BJ (cell line): ENCODE results near the gene TMEM140. TPM values are rescaled to one million over a fixed set of nuclear protein-coding genes. Genes with fewer than 3 reads are reported as not detected.

ENCODE experiments used
- CTCF ChIA-PET: fragments of 350-600 bp; formaldehyde crosslinking; extraction: SDS; loops from one replicate; lab custom pipeline; 2021; ENCODE audit warnings: antibody characterized with exemption, inconsistent platforms; lab: Yijun Ruan, JAX
- POLR2A ChIA-PET: fragments of 300-600 bp; sonication (Branson Sonifier 250); formaldehyde crosslinking; extraction: SDS; loops from one replicate; lab custom pipeline; 2021; ENCODE audit warnings: antibody characterized with exemption; lab: Charles Lee
- DNase-seq: peaks from one replicate; pipeline ENCODE4 v3.0.0-alpha.2; 2011; ENCODE audit warnings: low read depth
- H3K27me3 ChIP-seq: 2 replicates; pipeline ENCODE4 v1.6.0; 2011; ENCODE audit warnings: low read length; ENCODE audit not compliant: control insufficient read depth, insufficient read depth
- H3K36me3 ChIP-seq: 2 replicates; pipeline ENCODE4 v1.5.1; 2011; ENCODE audit warnings: low read length; ENCODE audit not compliant: control insufficient read depth, insufficient read depth
- H3K4me3 ChIP-seq: 2 replicates; pipeline ENCODE4 v1.5.1; 2011; ENCODE audit warnings: low read depth, mild to moderate bottlenecking, control low read depth, low read length
- CTCF ChIP-seq: IDR thresholded peaks from 2 replicates; pipeline ENCODE4 v1.5.1; 2011; ENCODE audit warnings: low read depth, mild to moderate bottlenecking, control low read depth, inconsistent platforms, low read length, moderate library complexity; ENCODE audit not compliant: insufficient read depth
- polyA plus RNA-seq: library from polyadenylated mRNA; depleted of rRNA; stranded (reverse); fragments of >200 nt; gene quantifications from 2 replicates; pipeline ENCODE4 v1.2.3, GENCODE V29; 2011

Gene TMEM140
- polyA plus RNA-seq, 1 experiment = 5.5 TPM

- Histone ChIP-seq H3K27me3 (no peaks in the 10 kb centered on the region), H3K36me3 (peaks cover 11% of the 10 kb centered on the region), H3K4me3 (no peak overlapping the region)
- no peak for TF ChIP-seq CTCF
- ChIA-PET POLR2A (no interaction called here), CTCF (interaction anchor here (1.3 kb wide), 1 partner anchor 9 kb away, joined by 5 read pairs; no protein-coding TSS in a partner anchor)
- DNase-seq = no peak
These were observed 32.2 kb downstream of the TMEM140 start for GRCh38 chr7:135180122-135180521.

- DNase-seq = no peak
- CTCF ChIA-PET = interaction anchor here (1.3 kb wide), 1 partner anchor 10 kb away, joined by 5 read pairs; no protein-coding TSS in a partner anchor
- POLR2A ChIA-PET = no interaction called here
These were observed 33.5 kb downstream of the TMEM140 start for GRCh38 chr7:135181261-135181928.

GRCh38 chr7:135181929-135182678 is 34.2 kb downstream of the TMEM140 start:
- CTCF ChIA-PET = no interaction called here

More at GRCh38 chr7:135181261-135181928, 33.5 kb downstream of the TMEM140 start:
- no peak for TF ChIP-seq CTCF
- Histone ChIP-seq H3K36me3 (peaks cover 20% of the 10 kb centered on the region), H3K4me3 (no peak overlapping the region), H3K27me3 (no peaks in the 10 kb centered on the region)

GRCh38 chr7:135183478-135183877 is 35.6 kb downstream of the TMEM140 start:
- POLR2A ChIA-PET = no interaction called here
- TF ChIP-seq CTCF = no peak
- peaks cover 29% of the 10 kb centered on the region for H3K36me3 ChIP-seq
- H3K4me3 ChIP-seq = no peak overlapping the region
- H3K27me3 ChIP-seq = no peaks in the 10 kb centered on the region
- DNase-seq = no peak
- CTCF ChIA-PET = no interaction called here

More at GRCh38 chr7:135181929-135182678, 34.2 kb downstream of the TMEM140 start:
- Histone ChIP-seq H3K36me3 (peaks cover 21% of the 10 kb centered on the region), H3K27me3 (no peaks in the 10 kb centered on the region), H3K4me3 (no peak overlapping the region)
- POLR2A ChIA-PET = interaction anchor here (0.7 kb wide), 1 partner anchor 646 kb away, joined by 4 read pairs; no protein-coding TSS in a partner anchor
- no peak for DNase-seq
- no peak for TF ChIP-seq CTCF

GRCh38 chr7:135184254-135184841 is 36.5 kb downstream of the TMEM140 start:
- POLR2A ChIA-PET = no interaction called here
- peaks cover 32% of the 10 kb centered on the region for H3K36me3 ChIP-seq
- CTCF ChIA-PET = no interaction called here
- DNase-seq = no peak
- H3K27me3 ChIP-seq = no peaks in the 10 kb centered on the region
- no peak overlapping the region for H3K4me3 ChIP-seq
- no peak for TF ChIP-seq CTCF
